HCT116 (cell line): ENCODE data around the gene SCNN1B. TPM values are rescaled to one million over a fixed set of nuclear protein-coding genes. Genes with fewer than 3 reads are reported as not detected.

Source experiments
- ATAC-seq: fragments of 200-7000 bp; cut with Tn5 transposase; 2 replicates; pipeline ENCODE4 v1.9.1; 2020; ENCODE audit warnings: mild to moderate bottlenecking, moderate library complexity
- BruUV-seq: library from RNA; stranded (reverse); fragments of 400-500 nt; replicated peaks from 2 replicates; lab custom pipeline; 2021; lab: Mats Ljungman, UMichigan
- CTCF ChIA-PET: fragments of 300-600 bp; sonication (Branson Sonifier 250); formaldehyde crosslinking; loops from one replicate; lab custom pipeline; 2021; ENCODE audit warnings: antibody characterized with exemption; lab: Charles Lee
- POLR2A ChIA-PET: fragments of 300-600, 350-600 bp; sonication (Branson Sonifier 250); formaldehyde crosslinking; loops from one replicate; lab custom pipeline; 2021; ENCODE audit warnings: antibody characterized with exemption; lab: Charles Lee
- RAD21 ChIA-PET, 2 experiments: fragments of 300-600 bp; sonication (Branson Sonifier 250); formaldehyde crosslinking; loops; one replicate each; lab custom pipeline; 2023; ENCODE audit warnings: low total read pairs in 2 of 2; ENCODE audit not compliant: uncharacterized antibody in 2 of 2, unreplicated experiment in 2 of 2, low non-redundant PET in 1 of 2; lab: Charles Lee
- DNase-seq: peaks from one replicate; pipeline ENCODE4 v3.0.0-alpha.2; 2010; ENCODE audit warnings: low read depth, low spot score
- H2AFZ ChIP-seq: fragments of 200-600 bp; shearing (Covaris generic), sonication (generic); 2 replicates; pipeline ENCODE4 v1.6.1; 2017; ENCODE audit warnings: low read depth, mixed run types, mixed read lengths, antibody characterized with exemption, low read length; ENCODE audit not compliant: poor library complexity, severe bottlenecking
- H3K27ac ChIP-seq: 2 replicates; pipeline ENCODE4 v1.5.1; 2012; ENCODE audit warnings: low read depth, low read length
- H3K27me3 ChIP-seq: fragments of 200-600 bp; sonication (generic); 2 replicates; pipeline ENCODE4 v1.6.1; 2016; ENCODE audit warnings: mixed run types, low read length, mixed read lengths; ENCODE audit not compliant: insufficient read depth
- H3K36me3 ChIP-seq, 2 experiments: fragments of 200-500 bp in 1 of 2; fragments of 200-600 bp in 1 of 2; sonication (Bioruptor generic) in 1 of 2; sonication (generic) in 1 of 2; 2 replicates each; pipeline versions ENCODE4 v1.5.1 to v1.6.1; 2014 to 2016; ENCODE audit warnings: low read length in 2 of 2, inconsistent platforms in 1 of 2, mixed read lengths in 1 of 2, mixed run types in 1 of 2; ENCODE audit not compliant: insufficient read depth in 2 of 2, control insufficient read depth in 1 of 2
- H3K4me1 ChIP-seq, 2 experiments: fragments of 200-600 bp in 1 of 2; sonication (generic) in 1 of 2; 2 replicates each; pipeline versions ENCODE4 v1.5.1 to v1.6.1; 2012 to 2017; ENCODE audit warnings: low read length in 2 of 2, inconsistent platforms in 1 of 2, mild to moderate bottlenecking in 1 of 2, mixed read lengths in 1 of 2, mixed run types in 1 of 2, moderate library complexity in 1 of 2; ENCODE audit not compliant: insufficient read depth in 2 of 2, control insufficient read depth in 1 of 2
- H3K4me2 ChIP-seq: fragments of 200-600 bp; sonication (generic); 2 replicates; pipeline ENCODE4 v1.6.1; 2017; ENCODE audit warnings: mixed run types, low read length, mixed read lengths
- H3K4me3 ChIP-seq, 2 experiments: fragments of 200-600 bp in 1 of 2; sonication (generic) in 1 of 2; replicated peaks in 1 of 2; 2 replicates each; pipeline ENCODE4 v1.5.1; 2011 to 2016; ENCODE audit warnings: low read length in 2 of 2, control low read depth in 1 of 2, low read depth in 1 of 2, mild to moderate bottlenecking in 1 of 2, mixed read lengths in 1 of 2, mixed run types in 1 of 2
- H3K79me2 ChIP-seq: fragments of 200-600 bp; sonication (generic); 2 replicates; pipeline ENCODE4 v1.6.1; 2017; ENCODE audit warnings: mild to moderate bottlenecking, mixed run types, low read length, moderate library complexity, mixed read lengths; ENCODE audit not compliant: insufficient read depth
- H3K9ac ChIP-seq: fragments of 200-600 bp; sonication (generic); 2 replicates; pipeline ENCODE4 v1.6.1; 2016; ENCODE audit warnings: low read length, mixed read lengths
- H3K9me2 ChIP-seq: fragments of 200-600 bp; sonication (generic), shearing (Covaris generic); 2 replicates; pipeline ENCODE4 v1.6.1; 2017; ENCODE audit warnings: mixed run types, mild to moderate bottlenecking, moderate library complexity; ENCODE audit not compliant: insufficient read depth
- H3K9me3 ChIP-seq, 2 experiments: fragments of 200-500 bp in 1 of 2; fragments of 200-600 bp in 1 of 2; sonication (Bioruptor generic) in 1 of 2; sonication (generic) in 1 of 2; 2 replicates each; pipeline ENCODE4 v1.6.1; 2014 to 2017; ENCODE audit warnings: low read length in 2 of 2, mixed read lengths in 2 of 2, inconsistent platforms in 1 of 2, low read depth in 1 of 2, mild to moderate bottlenecking in 1 of 2, mixed run types in 1 of 2, moderate library complexity in 1 of 2; ENCODE audit not compliant: control insufficient read depth in 1 of 2, insufficient read depth in 1 of 2
- H4K20me1 ChIP-seq: fragments of 200-600 bp; sonication (generic), shearing (Covaris generic); 2 replicates; pipeline ENCODE4 v1.6.1; 2017; ENCODE audit warnings: mixed run types, mild to moderate bottlenecking, moderate library complexity; ENCODE audit not compliant: insufficient read depth
- ELF1 ChIP-seq: IDR thresholded peaks from 2 replicates; pipeline ENCODE4 v1.6.1; 2012; ENCODE audit warnings: low read depth, borderline replicate concordance
- EZH2phosphoT487 ChIP-seq: fragments of 200-600 bp; IDR thresholded peaks from 2 replicates; pipeline ENCODE4 v1.6.1; 2018; ENCODE audit warnings: antibody characterized with exemption, borderline replicate concordance
- FOSL1 ChIP-seq: IDR thresholded peaks from 2 replicates; pipeline ENCODE4 v1.6.1; 2012; ENCODE audit warnings: low read depth
- POLR2A ChIP-seq: IDR thresholded peaks from 2 replicates; pipeline ENCODE4 v1.7.0; 2011; ENCODE audit warnings: borderline replicate concordance; ENCODE audit not compliant: insufficient read depth, insufficient read length; ENCODE audit errors: extremely low read depth
- REST ChIP-seq: IDR thresholded peaks from 2 replicates; pipeline ENCODE4 v1.6.1; 2012; ENCODE audit warnings: low read depth
- SRF ChIP-seq: IDR thresholded peaks from 2 replicates; pipeline ENCODE4 v1.6.1; 2012; ENCODE audit warnings: low read depth
- TCF7L2 ChIP-seq: IDR thresholded peaks from 2 replicates; pipeline ENCODE4 v1.7.0; 2011; ENCODE audit warnings: borderline replicate concordance, inconsistent platforms; ENCODE audit not compliant: insufficient read depth, insufficient read length; ENCODE audit errors: extremely low read depth
- intact Hi-C: fragments of 100-400 bp; cut with micrococcal nuclease; formaldehyde crosslinking; loops from 2 replicates; pipeline ENCODE4 v1.10.0; 2022
- total RNA-seq: library from RNA; stranded (reverse); gene quantifications from one replicate; pipeline ENCODE4 v1.2.1, GENCODE V29; 2021; ENCODE audit not compliant: unreplicated experiment

Gene SCNN1B
- total RNA-seq, 1 experiment from 2014 or later = 0.37 TPM

GRCh38 chr16:23319861-23320615, 17.9 kb downstream of the SCNN1B start:
- Histone ChIP-seq H3K4me1 (no peaks in the 10 kb centered on the region), H3K9ac (no peak overlapping the region), H3K36me3 (no peaks in the 10 kb centered on the region)
- CTCF ChIA-PET = no interaction called here
- DNase-seq = no peak
- TF ChIP-seq POLR2A (no peak), REST (no peak), FOSL1 (no peak), TCF7L2 (no peak)
- TF ChIP-seq, all 23 proteins: peak for 0
- Histone ChIP-seq H3K9me3 (no peaks in the 10 kb centered on the region), H3K27me3 (no peaks in the 10 kb centered on the region), H4K20me1 (no peaks in the 10 kb centered on the region), H2AFZ (no peak overlapping the region), H3K4me3 (no peak overlapping the region), H3K4me2 (no peak overlapping the region), H3K79me2 (no peaks in the 10 kb centered on the region), H3K9me2 (no peaks in the 10 kb centered on the region), H3K27ac (no peak overlapping the region)
- POLR2A ChIA-PET = no interaction called here
- BruUV-seq = no TSS peak
- RAD21 ChIA-PET = no interaction called here
- intact Hi-C loops = loop anchor here (10.0 kb wide), 1 partner anchor 95 kb away; no protein-coding TSS in a partner anchor
- no peak for ATAC-seq

GRCh38 chr16:23320693-23321092, 18.6 kb downstream of the SCNN1B start:
- no peak overlapping the region for H3K4me2 ChIP-seq
- RAD21 ChIA-PET = no interaction called here
- no peaks in the 10 kb centered on the region for H3K36me3 ChIP-seq
- H3K4me3 ChIP-seq = no peak overlapping the region
- BruUV-seq = no TSS peak
- intact Hi-C loops = loop anchor here (10.0 kb wide), 1 partner anchor 96 kb away; no protein-coding TSS in a partner anchor
- TF ChIP-seq ELF1 (no peak), SRF (no peak), EZH2phosphoT487 (no peak)
- CTCF ChIA-PET = no interaction called here
- POLR2A ChIA-PET = no interaction called here
- no peaks in the 10 kb centered on the region for H3K9me3 ChIP-seq
- no peaks in the 10 kb centered on the region for H3K27me3 ChIP-seq
- no peak overlapping the region for H2AFZ ChIP-seq
- ATAC-seq = no peak
- no peaks in the 10 kb centered on the region for H4K20me1 ChIP-seq
- no peak overlapping the region for H3K9ac ChIP-seq
- H3K79me2 ChIP-seq = no peaks in the 10 kb centered on the region
- no peaks in the 10 kb centered on the region for H3K9me2 ChIP-seq
- H3K4me1 ChIP-seq = no peaks in the 10 kb centered on the region
- no peak for DNase-seq
- no peak overlapping the region for H3K27ac ChIP-seq
